K562 (cell line): ENCODE results near the gene TCF7. TPM values are rescaled to one million over a fixed set of nuclear protein-coding genes. Genes with fewer than 3 reads are reported as not detected.

Experiments
- ATAC-seq: fragments of 200-7000 bp; cut with Tn5 transposase; 3 replicates; pipeline ENCODE4 v1.9.1; 2020; ENCODE audit warnings: moderate library complexity
- BruUV-seq: library from RNA; stranded (reverse); fragments of 400-500 nt; replicated peaks from 2 replicates; lab custom pipeline; 2021; lab: Mats Ljungman, UMichigan
- CTCF ChIA-PET: fragments of 300-600 bp; formaldehyde crosslinking; extraction: SDS; loops from one replicate; lab custom pipeline; 2021; ENCODE audit warnings: low intra/inter-chr PET ratio; lab: Yijun Ruan, JAX
- POLR2A ChIA-PET: fragments of 300-600, 350-650 bp; sonication (Branson Sonifier 250); formaldehyde crosslinking; extraction: SDS; loops from one replicate; lab custom pipeline; 2021; ENCODE audit warnings: antibody characterized with exemption, inconsistent platforms; lab: Yijun Ruan, JAX
- DNase-seq, 4 experiments: peaks; one replicate each; pipeline versions ENCODE4 v3.0.0 to v3.0.0-alpha.2; 2011 to 2018; ENCODE audit warnings: low spot score in 3 of 4, mixed read lengths in 3 of 4; ENCODE audit errors: extremely low read depth in 1 of 4
- FAIRE-seq: peaks from 2 replicates; lab custom pipeline; 2011; peaks lifted over from hg19 to GRCh38; lab: Jason Lieb, UNC
- H2AFZ ChIP-seq: 2 replicates; pipeline ENCODE4 v1.6.0; 2011; ENCODE audit warnings: low read depth, low read length, control low read depth, inconsistent platforms
- H3K27ac ChIP-seq: fragments of 200-600 bp; 3 replicates; pipeline ENCODE4 v1.8.0; 2011; ENCODE audit warnings: low read depth, mild to moderate bottlenecking, control low read depth, inconsistent platforms, low read length, moderate library complexity, mixed read lengths; ENCODE audit errors: extremely low read depth
- H3K27me3 ChIP-seq, 2 experiments: fragments of 300-600 bp in 1 of 2; 2 replicates in 1 of 2; 3 replicates in 1 of 2; pipeline versions ENCODE4 v1.6.0 to v1.8.0; 2011; ENCODE audit warnings: inconsistent platforms in 2 of 2, low read length in 2 of 2, mild to moderate bottlenecking in 1 of 2, mixed read lengths in 1 of 2, moderate library complexity in 1 of 2; ENCODE audit not compliant: control insufficient read depth in 2 of 2, insufficient read depth in 2 of 2
- H3K36me3 ChIP-seq: fragments of 300-600 bp; 3 replicates; pipeline ENCODE4 v1.8.0; 2011; ENCODE audit warnings: mild to moderate bottlenecking, low read length, inconsistent platforms; ENCODE audit not compliant: control insufficient read depth, insufficient read depth
- H3K4me1 ChIP-seq, 2 experiments: fragments of 200-600 bp in 1 of 2; replicated peaks in 1 of 2; 2 replicates in 1 of 2; 3 replicates in 1 of 2; pipeline versions ENCODE4 v1.5.1 to v1.8.0; 2011; ENCODE audit warnings: inconsistent platforms in 2 of 2, low read length in 2 of 2, mild to moderate bottlenecking in 1 of 2, mixed read lengths in 1 of 2, moderate library complexity in 1 of 2; ENCODE audit not compliant: control insufficient read depth in 2 of 2, insufficient read depth in 2 of 2
- H3K4me2 ChIP-seq: 2 replicates; pipeline ENCODE4 v1.6.1; 2011; ENCODE audit warnings: low read length, control low read depth, inconsistent platforms, mixed read lengths; ENCODE audit not compliant: insufficient read depth
- H3K4me3 ChIP-seq: fragments of 200-600 bp; sonication (generic), shearing (Covaris generic); 2 replicates; pipeline ENCODE4 v1.5.1; 2016; ENCODE audit warnings: control low read depth, inconsistent platforms
- H3K79me2 ChIP-seq: fragments of 200-600 bp; 3 replicates; pipeline ENCODE4 v1.8.0; 2011; ENCODE audit warnings: low read length, inconsistent platforms; ENCODE audit not compliant: control insufficient read depth, insufficient read depth
- H3K9ac ChIP-seq, 2 experiments: 2 replicates each; pipeline versions ENCODE4 v1.6.0 to v1.6.1; 2011; ENCODE audit warnings: low read depth in 2 of 2, low read length in 2 of 2, control low read depth in 1 of 2, inconsistent platforms in 1 of 2, mild to moderate bottlenecking in 1 of 2, mixed read lengths in 1 of 2; ENCODE audit not compliant: insufficient read depth in 1 of 2
- H3K9me1 ChIP-seq: one replicate; pipeline ENCODE4 v1.6.0; 2011; ENCODE audit warnings: inconsistent platforms, mild to moderate bottlenecking, low read length, moderate library complexity; ENCODE audit not compliant: control insufficient read depth, insufficient read depth
- H3K9me3 ChIP-seq: replicated peaks from 2 replicates; pipeline ENCODE4 v1.5.1; 2011; ENCODE audit warnings: low read depth, low read length, inconsistent platforms; ENCODE audit not compliant: control insufficient read depth, insufficient read depth
- H4K20me1 ChIP-seq: replicated peaks from 2 replicates; pipeline ENCODE4 v1.6.1; 2011; ENCODE audit warnings: low read length, inconsistent platforms, mixed read lengths; ENCODE audit not compliant: control insufficient read depth, insufficient read depth
- BCLAF1 ChIP-seq, 2 experiments: fragments of 450-650 bp in 1 of 2; IDR thresholded peaks; 2 replicates each; pipeline ENCODE4 v1.6.1; 2011 to 2017; ENCODE audit warnings: low read depth in 2 of 2, antibody characterized with exemption in 1 of 2, borderline replicate concordance in 1 of 2, low read length in 1 of 2, mild to moderate bottlenecking in 1 of 2, mixed read lengths in 1 of 2; ENCODE audit not compliant: control insufficient read depth in 1 of 2
- ELK3 ChIP-seq: fragments of 450-650 bp; formaldehyde crosslinking; IDR thresholded peaks from 2 replicates; pipeline ENCODE4 v1.4.0; 2020; ENCODE audit warnings: mild to moderate bottlenecking
- FOXA1 ChIP-seq: fragments of 450-650 bp; IDR thresholded peaks from 2 replicates; pipeline ENCODE4 v1.6.1; 2016; ENCODE audit warnings: mild to moderate bottlenecking, borderline replicate concordance
- GTF2B ChIP-seq: IDR thresholded peaks from 2 replicates; pipeline ENCODE4 v1.6.1; 2011; ENCODE audit not compliant: insufficient read length; ENCODE audit errors: extremely low read depth
- ZBTB33 ChIP-seq: sonication (generic); formaldehyde crosslinking; IDR thresholded peaks from 2 replicates; pipeline ENCODE4 v1.8.1; 2023; ENCODE audit warnings: mild to moderate bottlenecking, missing genetic modification reagents
- WGBS: fragments of 100-300 bp; shearing (Covaris generic); methylation state at CpG from one replicate; pipeline ENCODE4 v1.1.6; 2016; ENCODE audit warnings: low coverage, mixed read lengths; ENCODE audit not compliant: insufficient coverage; ENCODE audit errors: missing lambda C conversion rate; 5-methylcytosine and 5-hydroxymethylcytosine counted together
- in situ Hi-C: fragments of 300-500 bp; cut with MboI; formaldehyde crosslinking; loops from 4 replicates; pipeline ENCODE4 v1.15.0; 2018; ENCODE audit warnings: inconsistent platforms, mixed read lengths
- intact Hi-C: fragments of 100-400 bp; cut with micrococcal nuclease; formaldehyde crosslinking; loops from 2 replicates; pipeline ENCODE4 v1.14.2; 2022
- polyA plus RNA-seq, 8 experiments: library from polyadenylated mRNA; depleted of rRNA in 4 of 8; stranded (reverse) in 5 of 8; unstranded in 3 of 8; fragments of >200 nt; fragmentation: Nextera tagmentation in 2 of 8; fragmentation: Illumina TruSeq in 1 of 8; extraction: Ambion mirVana in 2 of 8; extraction: Trizol in 1 of 8; gene quantifications; 2 replicates each; pipeline versions ENCODE4 v1.2.1 to v1.2.3, GENCODE V29; 2011 to 2014; ENCODE audit warnings: inconsistent platforms in 1 of 8, missing spikeins in 1 of 8
- total RNA-seq, 7 experiments: library from RNA; depleted of rRNA in 6 of 7; stranded (reverse); fragments of >200 nt in 6 of 7; fragmentation: Illumina TruSeq in 2 of 7; extraction: Trizol in 2 of 7; gene quantifications; 2 replicates each; pipeline versions ENCODE4 v1.2.1 to v1.2.3, GENCODE V29; 2011 to 2021; ENCODE audit warnings: low replicate concordance in 1 of 7

Gene TCF7
- total and polyA plus RNA-seq, 9 of the 15 experiments (the other 6 are each of a cell fraction or from before 2014, with no cell fraction given) = 1.6 to 14.9 (median 4.2) TPM

- no peak overlapping the region for H3K4me3 ChIP-seq
- no TSS peak for BruUV-seq
- H4K20me1 ChIP-seq = peaks cover 19% of the 10 kb centered on the region
- peaks cover 69% of the 10 kb centered on the region for H3K36me3 ChIP-seq
- no peaks in the 10 kb centered on the region for H3K9me1 ChIP-seq
- FAIRE-seq (no peak), DNase-seq (no peak), ATAC-seq (no peak)
- no peak overlapping the region for H2AFZ ChIP-seq
- in situ Hi-C loops = no loop called here
- POLR2A ChIA-PET = interaction anchor here (1.0 kb wide), 1 partner anchor 16 kb away, joined by 3 read pairs; no protein-coding TSS in a partner anchor
- intact Hi-C loops = no loop called here
- no peaks in the 10 kb centered on the region for H3K9me3 ChIP-seq
- 96% methylated on average over 4 of the region's 4 CpGs for WGBS
- no peak overlapping the region for H3K9ac ChIP-seq
- H3K27ac ChIP-seq = no peak overlapping the region
- no peak overlapping the region for H3K4me2 ChIP-seq
- no peaks in the 10 kb centered on the region for H3K27me3 ChIP-seq
- H3K79me2 ChIP-seq = peaks cover 90% of the 10 kb centered on the region
- H3K4me1 ChIP-seq = peaks cover 9% of the 10 kb centered on the region in 2 experiments; a peak in 4 of 5 replicates
- CTCF ChIA-PET = no interaction called here
- TF ChIP-seq FOXA1 (no peak), GTF2B (no peak), ZBTB33 (CRISPR knock-in tag) (0 out of 2 replicates have a peak, but pooled peaks have one; percentile 19), BCLAF1 (IDR thresholded peaks at IDR 0.05; ENCODE audit: borderline replicate concordance in 1 of 2, control insufficient read depth in 1 of 2, low read depth in 2 of 2, low read length in 1 of 2) (no peak), ELK3 (CRISPR knock-in tag) (no peak)
These were observed 57.5 kb downstream of the TCF7 start for GRCh38 chr5:134171972-134172371.
